Brain microvascular endothelial cell (primary cell): Measurements from ENCODE around the gene MNX1.

Source experiments
- DNase-seq: peaks from one replicate; pipeline ENCODE4 v3.0.0-alpha.2; 2020
- H3K27ac ChIP-seq: fragments of 250-450 bp; sonication (Bioruptor Pico); 2 replicates; pipeline ENCODE4 v1.5.1; 2020; ENCODE audit warnings: mild to moderate bottlenecking, moderate library complexity
- H3K27me3 ChIP-seq: fragments of 250-450 bp; sonication (Bioruptor Pico); replicated peaks from 2 replicates; pipeline ENCODE4 v1.5.1; 2020; ENCODE audit warnings: mild to moderate bottlenecking
- H3K36me3 ChIP-seq: fragments of 250-450 bp; sonication (Bioruptor Pico); replicated peaks from 2 replicates; pipeline ENCODE4 v1.5.1; 2020; ENCODE audit warnings: mild to moderate bottlenecking
- H3K4me3 ChIP-seq: 2 replicates; pipeline ENCODE4 v1.5.1; 2011; ENCODE audit warnings: low read depth, mild to moderate bottlenecking, control low read depth, low read length, moderate library complexity
- in situ Hi-C: cut with HindIII; loops from 2 replicates; pipeline ENCODE4 v1.10.0; 2017; ENCODE audit warnings: low sequenced_read_pairs, low pct_ligation_motif_present
- TF ChIP-seq, protein P1 (sequence below): IDR thresholded peaks from 2 replicates; pipeline ENCODE4 v1.5.1; 2011; ENCODE audit warnings: low read depth, mild to moderate bottlenecking, moderate library complexity, low read length, control low read depth, inconsistent platforms; ENCODE audit errors: missing control alignments

The MNX1 gene

DNA sequence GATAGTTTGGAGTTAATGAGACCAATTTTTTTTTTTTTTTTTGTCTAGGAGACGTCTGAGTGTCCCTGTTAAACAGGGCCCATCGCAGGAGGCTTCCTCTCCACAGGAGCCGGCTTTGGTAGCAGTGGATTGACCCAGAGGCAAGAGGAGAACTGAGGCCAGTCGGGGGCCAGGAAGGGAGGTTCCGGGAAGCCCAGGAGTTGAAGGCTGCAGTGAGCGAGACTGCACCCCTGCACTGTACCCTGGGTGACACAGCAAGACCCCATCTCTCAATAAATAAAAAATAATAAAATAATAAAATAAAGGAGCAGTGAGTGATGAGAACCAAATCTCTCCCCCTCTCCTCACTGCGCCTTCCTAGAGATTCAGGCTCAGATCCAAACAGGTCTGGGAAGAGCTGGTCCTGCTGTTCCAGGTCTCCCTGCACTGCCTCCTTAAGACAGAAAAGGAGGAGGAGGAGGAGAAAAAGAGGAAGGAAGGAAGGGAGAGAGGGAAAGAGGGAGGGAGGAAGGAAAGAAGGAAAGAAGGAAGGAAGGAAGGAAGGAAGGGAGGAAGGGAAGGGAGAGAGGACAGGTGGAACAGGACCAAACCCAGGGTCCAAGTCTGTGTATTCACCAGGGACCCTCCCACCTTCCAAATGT is 3.5 kb downstream of the MNX1 start:
- Histone ChIP-seq H3K27ac (no peak overlapping the region), H3K4me3 (no peak overlapping the region), H3K36me3 (no peaks in the 10 kb centered on the region), H3K27me3 (peaks cover 97% of the 10 kb centered on the region)
- DNase-seq, result no peak
- TF ChIP-seq, protein P1, sequence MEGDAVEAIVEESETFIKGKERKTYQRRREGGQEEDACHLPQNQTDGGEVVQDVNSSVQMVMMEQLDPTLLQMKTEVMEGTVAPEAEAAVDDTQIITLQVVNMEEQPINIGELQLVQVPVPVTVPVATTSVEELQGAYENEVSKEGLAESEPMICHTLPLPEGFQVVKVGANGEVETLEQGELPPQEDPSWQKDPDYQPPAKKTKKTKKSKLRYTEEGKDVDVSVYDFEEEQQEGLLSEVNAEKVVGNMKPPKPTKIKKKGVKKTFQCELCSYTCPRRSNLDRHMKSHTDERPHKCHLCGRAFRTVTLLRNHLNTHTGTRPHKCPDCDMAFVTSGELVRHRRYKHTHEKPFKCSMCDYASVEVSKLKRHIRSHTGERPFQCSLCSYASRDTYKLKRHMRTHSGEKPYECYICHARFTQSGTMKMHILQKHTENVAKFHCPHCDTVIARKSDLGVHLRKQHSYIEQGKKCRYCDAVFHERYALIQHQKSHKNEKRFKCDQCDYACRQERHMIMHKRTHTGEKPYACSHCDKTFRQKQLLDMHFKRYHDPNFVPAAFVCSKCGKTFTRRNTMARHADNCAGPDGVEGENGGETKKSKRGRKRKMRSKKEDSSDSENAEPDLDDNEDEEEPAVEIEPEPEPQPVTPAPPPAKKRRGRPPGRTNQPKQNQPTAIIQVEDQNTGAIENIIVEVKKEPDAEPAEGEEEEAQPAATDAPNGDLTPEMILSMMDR, result no peak
- in situ Hi-C loops, result no loop called here

DNA sequence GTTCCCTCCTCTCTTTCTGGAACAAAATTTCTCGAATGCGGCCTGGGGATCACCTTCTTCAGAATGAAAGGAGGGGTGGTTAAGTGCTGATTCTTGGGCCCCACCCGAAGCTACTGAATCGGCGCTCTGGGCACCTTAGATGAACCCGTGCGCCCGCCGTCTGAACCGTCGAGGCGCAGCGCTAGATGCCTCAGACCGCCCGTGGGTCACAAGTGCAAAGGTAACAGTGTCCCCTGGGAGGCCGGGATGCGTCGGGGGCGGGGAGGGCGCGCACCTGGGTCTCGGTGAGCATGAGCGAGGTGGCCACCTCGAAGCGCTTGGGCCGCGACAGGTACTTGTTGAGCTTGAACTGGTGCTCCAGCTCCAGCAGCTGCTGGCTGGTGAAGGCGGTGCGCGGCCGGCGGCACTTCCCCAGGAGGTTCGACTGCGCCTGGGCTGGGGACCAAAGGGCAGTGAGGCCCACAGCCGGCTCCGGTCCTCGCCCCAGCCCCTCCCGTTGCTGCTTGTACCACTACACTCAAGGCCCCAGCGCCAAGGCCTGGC is 4.2 kb downstream of the MNX1 start:
- TF ChIP-seq, protein P1, result no peak
- H3K27ac ChIP-seq, result no peak overlapping the region
- DNase-seq, result no peak
- no peaks in the 10 kb centered on the region for H3K36me3 ChIP-seq
- peaks cover 96% of the 10 kb centered on the region for H3K27me3 ChIP-seq
- in situ Hi-C loops, result no loop called here
- no peak overlapping the region for H3K4me3 ChIP-seq

DNA sequence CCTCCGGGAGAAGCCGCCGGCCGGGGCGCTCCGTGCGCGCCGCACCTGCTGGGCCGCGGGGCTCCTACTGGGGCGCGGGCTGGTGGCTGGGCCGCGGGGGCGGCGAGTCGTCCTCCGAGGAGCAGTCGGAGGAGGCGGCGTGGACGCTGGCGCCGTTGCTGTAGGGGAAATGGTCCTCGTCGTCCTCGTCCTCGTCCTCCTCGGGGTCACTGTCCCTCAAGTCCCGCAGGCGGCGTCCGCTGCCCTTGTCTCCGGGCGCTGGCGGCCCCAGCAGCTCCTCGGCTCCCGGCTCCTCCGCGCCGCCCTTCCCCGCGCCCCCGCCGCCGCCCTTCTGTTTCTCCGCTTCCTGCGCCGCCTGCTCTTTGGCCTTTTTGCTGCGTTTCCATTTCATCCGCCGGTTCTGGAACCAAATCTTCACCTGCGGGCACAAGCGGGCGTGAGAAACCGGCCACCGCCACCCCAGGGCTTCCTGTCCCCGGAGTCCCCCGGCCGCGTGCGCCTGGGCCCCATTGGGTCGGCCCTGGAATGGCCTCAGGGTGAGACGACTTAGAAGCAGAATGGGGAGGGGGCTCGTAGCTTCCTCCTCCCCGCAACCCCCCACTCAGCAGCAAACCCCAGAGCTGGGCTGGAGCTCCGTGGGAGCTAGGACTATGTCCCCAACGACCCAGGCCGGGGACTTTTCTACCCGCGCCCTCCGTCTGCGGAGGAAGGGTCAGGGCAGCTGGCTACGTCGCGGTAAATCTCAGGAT is 4.8 kb downstream of the MNX1 start:
- in situ Hi-C loops, result no loop called here
- no peak overlapping the region for H3K27ac ChIP-seq
- no peak overlapping the region for H3K4me3 ChIP-seq
- TF ChIP-seq, protein P1, result no peak
- DNase-seq, result no peak
- H3K27me3 ChIP-seq, result peaks cover 95% of the 10 kb centered on the region
- no peaks in the 10 kb centered on the region for H3K36me3 ChIP-seq

DNA sequence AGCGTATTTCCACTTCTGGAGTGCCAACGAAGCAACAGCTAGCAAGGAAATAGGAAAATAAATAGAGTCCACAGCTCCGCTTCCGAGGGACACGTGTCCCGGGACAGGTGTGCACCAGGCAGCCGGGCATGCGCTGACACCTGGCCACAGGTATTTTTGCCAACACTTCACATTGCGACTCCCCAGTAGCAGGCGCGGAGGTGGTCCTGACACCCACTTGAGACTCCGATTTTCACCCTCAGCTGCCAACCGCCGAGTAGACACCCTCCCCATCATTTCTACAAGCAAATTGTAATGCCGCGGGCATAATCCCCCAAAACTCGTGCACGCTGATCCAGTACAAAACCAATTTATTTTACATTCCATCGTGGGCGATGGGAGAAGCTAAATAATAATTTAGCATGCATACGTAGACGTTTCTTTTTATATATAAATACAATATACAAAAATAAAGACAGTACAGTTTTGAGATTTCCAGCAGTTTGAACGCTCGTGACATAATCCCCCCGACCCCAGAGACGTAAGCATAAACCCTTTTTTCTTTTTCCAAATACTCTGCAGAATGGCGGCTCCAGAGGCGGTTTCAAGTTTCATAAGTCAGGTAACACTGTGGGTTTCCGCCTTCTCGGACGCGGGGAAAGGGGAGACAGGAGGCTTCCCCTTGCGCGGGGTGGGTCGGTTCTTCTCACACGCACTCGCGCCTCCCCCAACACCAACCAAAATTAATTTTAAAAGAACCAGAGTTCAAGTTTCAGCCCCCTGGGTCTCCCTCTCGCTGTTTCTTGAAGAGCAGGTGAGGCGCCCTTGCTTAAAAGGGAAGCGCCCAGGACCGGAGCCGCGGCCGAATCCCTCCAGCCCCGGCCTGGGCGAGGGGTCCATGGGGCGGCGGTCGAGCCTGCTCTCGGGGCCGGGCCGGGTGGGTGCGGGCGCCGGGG is 5.7 kb downstream of the MNX1 start:
- Histone ChIP-seq H3K27ac (no peak overlapping the region), H3K36me3 (no peaks in the 10 kb centered on the region), H3K27me3 (peaks cover 94% of the 10 kb centered on the region), H3K4me3 (no peak overlapping the region)
- TF ChIP-seq, protein P1, result no peak
- DNase-seq, result no peak
- in situ Hi-C loops, result no loop called here

DNA sequence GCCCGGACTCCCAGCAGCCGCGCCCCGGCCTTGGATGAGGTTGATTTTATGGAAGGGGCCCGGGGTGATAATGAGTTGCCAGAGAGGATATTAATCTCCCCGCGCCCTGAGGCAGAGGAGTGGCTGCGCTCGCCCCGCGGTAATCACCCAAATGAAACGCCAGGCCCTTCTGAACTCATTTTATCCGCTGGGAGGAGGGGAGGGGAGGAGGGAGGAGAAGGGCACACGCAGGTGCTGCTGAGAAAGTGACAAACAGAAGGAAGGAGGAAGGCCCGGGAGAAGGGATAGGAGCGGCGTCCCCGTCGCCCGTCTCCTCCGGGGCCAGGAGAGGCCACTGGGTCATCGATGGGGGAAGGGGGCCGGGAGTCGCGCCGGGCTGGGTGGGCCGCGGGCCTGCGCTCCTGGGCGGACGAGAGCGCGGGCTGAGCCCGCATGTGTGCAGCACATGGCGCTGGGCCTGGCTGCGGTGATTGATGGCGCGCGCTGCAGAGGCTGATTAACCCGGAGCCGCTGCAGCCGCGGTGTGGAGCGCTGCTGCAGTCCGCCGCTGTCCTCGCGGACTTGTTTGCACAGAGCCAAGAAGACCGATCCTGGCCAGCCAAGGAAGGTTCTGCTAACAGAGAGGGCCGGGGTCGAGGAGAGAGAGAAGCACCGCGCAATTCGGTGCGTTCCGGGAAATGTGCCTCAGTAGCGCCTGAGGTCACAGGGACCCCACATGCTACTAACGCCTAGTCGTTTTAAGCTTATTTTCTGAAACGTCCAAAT is 6.5 kb downstream of the MNX1 start:
- Histone ChIP-seq H3K4me3 (no peak overlapping the region), H3K27ac (no peak overlapping the region), H3K27me3 (peaks cover 94% of the 10 kb centered on the region), H3K36me3 (no peaks in the 10 kb centered on the region)
- in situ Hi-C loops, result no loop called here
- DNase-seq, result no peak
- TF ChIP-seq, protein P1, result no peak
